Activated naive CD4-positive, alpha-beta T cell treated with anti-CD3 and anti-CD28 coated beads, Interleukin-2, amount 10 ng/mL, durations not matched to agents 7 days and 5 days (primary cell): Measurements from ENCODE around the gene SLC15A4.

Experiments
- CTCF ChIA-PET: fragments of 350-600 bp; sonication (Branson Sonifier 250); formaldehyde crosslinking; loops from one replicate; lab custom pipeline; 2021; ENCODE audit warnings: antibody characterized with exemption; lab: Charles Lee
- DNase-seq: peaks from one replicate; pipeline ENCODE4 v3.0.0-alpha.2; 2020
- H3K27ac Mint-ChIP-seq: one replicate; pipeline ENCODE4 v1.8.0; 2021; ENCODE audit warnings: mild to moderate bottlenecking, moderate library complexity, mixed read lengths
- H3K27me3 Mint-ChIP-seq: one replicate; pipeline ENCODE4 v1.8.0; 2021; ENCODE audit warnings: mild to moderate bottlenecking, mixed read lengths
- H3K36me3 Mint-ChIP-seq: one replicate; pipeline ENCODE4 v1.8.0; 2021; ENCODE audit warnings: mixed read lengths
- H3K4me1 Mint-ChIP-seq: one replicate; pipeline ENCODE4 v1.8.0; 2021; ENCODE audit warnings: mixed read lengths
- H3K4me3 Mint-ChIP-seq: one replicate; pipeline ENCODE4 v1.8.0; 2021; ENCODE audit warnings: mild to moderate bottlenecking, moderate library complexity, mixed read lengths
- H3K9me3 Mint-ChIP-seq: one replicate; pipeline ENCODE4 v1.8.0; 2021; ENCODE audit warnings: mixed read lengths

SLC15A4 gene

GRCh38 chr12:128752386-128752785 is 71.4 kb downstream of the SLC15A4 start:
- Mint-ChIP-seq H3K27ac (no peak overlapping the region), H3K4me1 (no peaks in the 10 kb centered on the region), H3K4me3 (no peak overlapping the region), H3K36me3 (no peaks in the 10 kb centered on the region), H3K27me3 (no peaks in the 10 kb centered on the region), H3K9me3 (no peaks in the 10 kb centered on the region)
- no peak for DNase-seq
- CTCF ChIA-PET = no interaction called here

- CTCF ChIA-PET = interaction anchor here (0.8 kb wide), 1 partner anchor 1163 kb away, joined by 3 read pairs; no protein-coding TSS in a partner anchor
- H3K4me3 Mint-ChIP-seq = no peak overlapping the region
- no peaks in the 10 kb centered on the region for H3K4me1 Mint-ChIP-seq
- no peaks in the 10 kb centered on the region for H3K36me3 Mint-ChIP-seq
- no peak overlapping the region for H3K27ac Mint-ChIP-seq
- no peaks in the 10 kb centered on the region for H3K9me3 Mint-ChIP-seq
- H3K27me3 Mint-ChIP-seq = no peaks in the 10 kb centered on the region
- DNase-seq = no peak
Measured at GRCh38 chr12:128747441-128747840, 76.3 kb downstream of the SLC15A4 start.

- Mint-ChIP-seq H3K36me3 (no peaks in the 10 kb centered on the region), H3K9me3 (no peaks in the 10 kb centered on the region), H3K27me3 (no peaks in the 10 kb centered on the region), H3K4me3 (no peak overlapping the region), H3K27ac (no peak overlapping the region), H3K4me1 (no peaks in the 10 kb centered on the region)
- CTCF ChIA-PET = no interaction called here
- DNase-seq = no peak
Measured at GRCh38 chr12:128745772-128746689, 77.7 kb downstream of the SLC15A4 start.

- DNase-seq = no peak
- Mint-ChIP-seq H3K36me3 (no peaks in the 10 kb centered on the region), H3K27me3 (no peaks in the 10 kb centered on the region), H3K4me1 (no peaks in the 10 kb centered on the region), H3K27ac (no peak overlapping the region), H3K9me3 (no peaks in the 10 kb centered on the region), H3K4me3 (no peak overlapping the region)
- CTCF ChIA-PET = no interaction called here
Measured at GRCh38 chr12:128743916-128744315, 79.8 kb downstream of the SLC15A4 start.
